Measurements from ENCODE around the gene ANKRD27.
"Not testable (repeated sequence)": the region's sequence is repeated elsewhere in the genome, so short reads cannot be mapped to it uniquely, and the experiment has no call there.

Gene ANKRD27

GRCh38 chr19:32599258-32599657, 75.7 kb downstream of the ANKRD27 start:
- no peak for DNase-seq

- no peak for DNase-seq
These were observed 77.0 kb downstream of the ANKRD27 start for GRCh38 chr19:32598022-32598421.

- no peak for DNase-seq
These were observed 79.5 kb downstream of the ANKRD27 start for GRCh38 chr19:32595491-32595890.

GRCh38 chr19:32594021-32594420, 81.0 kb downstream of the ANKRD27 start:
- no peak for DNase-seq

- not testable (repeated sequence) for DNase-seq
These were observed 87.1 kb downstream of the ANKRD27 start for GRCh38 chr19:32587747-32588504.

GRCh38 chr19:32581705-32582179, 93.2 kb downstream of the ANKRD27 start:
- DNase-seq = peak; percentile 9

- peak; percentile 93 for DNase-seq
These were observed 93.9 kb downstream of the ANKRD27 start, which contains the start of gene PDCD5 for GRCh38 chr19:32580901-32581704. Gene PDCD5, plus strand, starts transcription at chr19:32581190. Its CDS starts 72 bp downstream, at chr19:32581262.

- DNase-seq = no peak
These were observed 94.6 kb downstream of the ANKRD27 start for GRCh38 chr19:32580353-32580900.

- no peak for DNase-seq
These were observed 98.2 kb downstream of the ANKRD27 start for GRCh38 chr19:32576790-32577189.

- DNase-seq = no peak
These were observed 101.5 kb downstream of the ANKRD27 start for GRCh38 chr19:32573492-32573794.

- not testable (repeated sequence) for DNase-seq
These were observed 102.1 kb downstream of the ANKRD27 start for GRCh38 chr19:32572700-32573491.

GRCh38 chr19:32571471-32572075, 103.4 kb downstream of the ANKRD27 start:
- not testable (repeated sequence) for DNase-seq

- DNase-seq = peak; percentile 15
These were observed 104.7 kb downstream of the ANKRD27 start for GRCh38 chr19:32570081-32570785.

- DNase-seq = no peak
These were observed 107.5 kb downstream of the ANKRD27 start for GRCh38 chr19:32567486-32567885.

- no peak for DNase-seq
These were observed 108.6 kb downstream of the ANKRD27 start for GRCh38 chr19:32566246-32566830.

- DNase-seq = no peak
These were observed 111.2 kb downstream of the ANKRD27 start for GRCh38 chr19:32563761-32564160.

- DNase-seq = no peak
These were observed 116.3 kb downstream of the ANKRD27 start for GRCh38 chr19:32558607-32559228.

GRCh38 chr19:32555786-32556185, 119.2 kb downstream of the ANKRD27 start:
- no peak for DNase-seq

- no peak for DNase-seq
These were observed 124.3 kb downstream of the ANKRD27 start for GRCh38 chr19:32550666-32551065.
